ENCODE measurements around the gene SLC6A9. TPM values are rescaled to one million over a fixed set of nuclear protein-coding genes. Genes with fewer than 3 reads are reported as not detected.

Gene SLC6A9
- total RNA-seq, 1 experiment from 2014 or later, result 30.1 TPM

DNA sequence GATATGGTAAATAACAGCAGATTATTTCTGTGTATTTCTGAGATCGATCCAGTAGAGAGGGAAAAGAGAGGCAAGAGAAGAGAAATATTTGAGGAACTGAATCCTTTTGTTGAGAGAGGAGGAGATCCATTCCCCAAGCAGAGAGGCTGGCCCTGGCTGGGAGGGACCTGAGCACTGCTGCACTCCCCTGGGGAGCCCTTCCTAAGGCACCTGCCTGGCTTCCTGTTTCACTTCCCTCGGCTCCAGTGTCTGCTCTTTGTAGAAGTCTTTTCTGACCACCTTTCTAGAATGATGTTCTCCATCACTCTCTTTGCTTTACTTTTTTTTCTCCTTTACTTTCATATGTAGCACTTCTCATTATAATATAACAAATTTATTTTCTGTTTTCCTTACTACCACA, 42.3 kb upstream of the SLC6A9 start:
- H3K9me3 Mint-ChIP-seq, result no peaks in the 10 kb centered on the region; a peak in 1 of 5 replicates
- no peaks in the 10 kb centered on the region for H3K27me3 ChIP-seq (ENCODE audit: insufficient read depth, low read length)
- TF ChIP-seq, protein P1, sequence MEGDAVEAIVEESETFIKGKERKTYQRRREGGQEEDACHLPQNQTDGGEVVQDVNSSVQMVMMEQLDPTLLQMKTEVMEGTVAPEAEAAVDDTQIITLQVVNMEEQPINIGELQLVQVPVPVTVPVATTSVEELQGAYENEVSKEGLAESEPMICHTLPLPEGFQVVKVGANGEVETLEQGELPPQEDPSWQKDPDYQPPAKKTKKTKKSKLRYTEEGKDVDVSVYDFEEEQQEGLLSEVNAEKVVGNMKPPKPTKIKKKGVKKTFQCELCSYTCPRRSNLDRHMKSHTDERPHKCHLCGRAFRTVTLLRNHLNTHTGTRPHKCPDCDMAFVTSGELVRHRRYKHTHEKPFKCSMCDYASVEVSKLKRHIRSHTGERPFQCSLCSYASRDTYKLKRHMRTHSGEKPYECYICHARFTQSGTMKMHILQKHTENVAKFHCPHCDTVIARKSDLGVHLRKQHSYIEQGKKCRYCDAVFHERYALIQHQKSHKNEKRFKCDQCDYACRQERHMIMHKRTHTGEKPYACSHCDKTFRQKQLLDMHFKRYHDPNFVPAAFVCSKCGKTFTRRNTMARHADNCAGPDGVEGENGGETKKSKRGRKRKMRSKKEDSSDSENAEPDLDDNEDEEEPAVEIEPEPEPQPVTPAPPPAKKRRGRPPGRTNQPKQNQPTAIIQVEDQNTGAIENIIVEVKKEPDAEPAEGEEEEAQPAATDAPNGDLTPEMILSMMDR (conservative IDR thresholded peaks at IDR 0.05), result no peak
- no peak overlapping the region for H3K23ac ChIP-seq (ENCODE audit: insufficient read length, low read depth, low read length)
- no peak overlapping the region for H3K56ac ChIP-seq (ENCODE audit: insufficient read length, low read depth, low read length)
- H2BK20ac ChIP-seq (ENCODE audit: low read depth, low read length, poor library complexity, severe bottlenecking), result no peak overlapping the region
- H3K4me2 ChIP-seq (ENCODE audit: insufficient read depth, insufficient read length, low read length), result no peak overlapping the region
- no peak overlapping the region for H2AFZ ChIP-seq (ENCODE audit: low read length)
- H3K79me2 ChIP-seq (ENCODE audit: insufficient read depth, low read length), result no peaks in the 10 kb centered on the region
- no peaks in the 10 kb centered on the region for H4K20me1 ChIP-seq (ENCODE audit: control insufficient read depth, insufficient read depth, insufficient read length)
- no peaks in the 10 kb centered on the region for H3K23me2 ChIP-seq (ENCODE audit: insufficient read length, low read depth, low read length, poor library complexity, severe bottlenecking)
- no peak overlapping the region for H4K5ac ChIP-seq (ENCODE audit: insufficient read length, low read depth, low read length)
- H4K91ac ChIP-seq (ENCODE audit: insufficient read length, low read depth, low read length), result no peak overlapping the region
- H3K27ac Mint-ChIP-seq, result no peak overlapping the region
- no peak for DNase-seq
- H3K9ac ChIP-seq (ENCODE audit: extremely low read depth, insufficient read length, low read length), result no peak overlapping the region
- no peak overlapping the region for H2AK5ac ChIP-seq (ENCODE audit: insufficient read length, low read length)
- no peak overlapping the region for H4K8ac ChIP-seq (replicated peaks; ENCODE audit: insufficient read length, low read depth, low read length)
- WGBS (ENCODE audit: extremely low coverage, insufficient read length, low lambda C conversion rate), result no CpG with 5 or more reads among the region's 2 CpGs
- H2BK12ac ChIP-seq (ENCODE audit: insufficient read length, low read depth, low read length), result no peak overlapping the region
- H3K14ac ChIP-seq (ENCODE audit: insufficient read depth, low read length), result no peak overlapping the region
- no peak overlapping the region for H2BK15ac ChIP-seq (ENCODE audit: low read depth, low read length)
- no peak overlapping the region for H2BK120ac ChIP-seq (ENCODE audit: low read depth, low read length, poor library complexity, severe bottlenecking)
- no peaks in the 10 kb centered on the region for H3K79me1 ChIP-seq (ENCODE audit: insufficient read depth, low read depth, low read length, poor library complexity, severe bottlenecking)
- H3T11ph ChIP-seq (ENCODE audit: low read length), result no peak overlapping the region
- peaks cover 8% of the 10 kb centered on the region for H3K27me3 Mint-ChIP-seq (ENCODE audit: low read depth)
- H3K9me3 ChIP-seq (ENCODE audit: control insufficient read depth, low read depth, low read length), result no peaks in the 10 kb centered on the region
- no peak overlapping the region for H3K4ac ChIP-seq (ENCODE audit: low read depth, low read length)
- H3K4me1 Mint-ChIP-seq, result peaks cover 15 to 25% of the 10 kb centered on the region in 2 experiments
- H3K27ac ChIP-seq (ENCODE audit: insufficient read length, low read depth, low read length), result no peak overlapping the region
- peaks cover 3% of the 10 kb centered on the region; the same call in 1 of the 2 replicates for H3K4me1 ChIP-seq (ENCODE audit: insufficient read depth, low read length)
- no peaks in the 10 kb centered on the region; a peak in 1 of 7 replicates for H3K36me3 Mint-ChIP-seq (ENCODE audit: insufficient read depth in 1 of 3, low read depth in 3 of 3)
- H2BK5ac ChIP-seq (ENCODE audit: insufficient read length, low read length), result no peak overlapping the region
- no peak overlapping the region for H3K4me3 Mint-ChIP-seq
- H3K18ac ChIP-seq (ENCODE audit: insufficient read length, low read depth, low read length), result no peak overlapping the region

Data from H9 (cell line).